AG04449 (cell line): ENCODE measurements around the gene EGF.

Source experiments
- CTCF ChIA-PET: fragments of 350-600 bp; formaldehyde crosslinking; extraction: SDS; loops from one replicate; lab custom pipeline; 2021; ENCODE audit warnings: antibody characterized with exemption; lab: Yijun Ruan, JAX
- POLR2A ChIA-PET: fragments of 400-600, 350-600 bp; formaldehyde crosslinking; extraction: SDS; loops from one replicate; lab custom pipeline; 2020; ENCODE audit warnings: antibody characterized with exemption, inconsistent platforms; lab: Yijun Ruan, JAX
- DNase-seq: peaks from one replicate; pipeline ENCODE4 v3.0.0-alpha.2; 2010; ENCODE audit warnings: low read depth, low spot score
- H3K4me3 ChIP-seq: 2 replicates; pipeline ENCODE4 v1.5.1; 2011; ENCODE audit warnings: low read depth, mild to moderate bottlenecking, control low read depth, low read length
- CTCF ChIP-seq: IDR thresholded peaks from one replicate; pipeline ENCODE4 v1.5.1; 2011; ENCODE audit warnings: mild to moderate bottlenecking, moderate library complexity, low read length, control low read depth, inconsistent platforms; ENCODE audit not compliant: insufficient read depth; ENCODE audit errors: missing control alignments

The EGF gene

GRCh38 chr4:109908731-109909130 lies 4.0 kb upstream of the EGF start:
- no peak for DNase-seq
- POLR2A ChIA-PET: no interaction called here

GRCh38 chr4:109910256-109910655 lies 2.4 kb upstream of the EGF start:
- no peak for TF ChIP-seq CTCF
- no peak for DNase-seq
- H3K4me3 ChIP-seq: no peak overlapping the region
- CTCF ChIA-PET: no interaction called here
- POLR2A ChIA-PET: no interaction called here

More at GRCh38 chr4:109908731-109909130, 4.0 kb upstream of the EGF start:
- CTCF ChIA-PET: no interaction called here
- no peak for TF ChIP-seq CTCF
- H3K4me3 ChIP-seq: no peak overlapping the region

- POLR2A ChIA-PET: no interaction called here
- no peak for TF ChIP-seq CTCF
- CTCF ChIA-PET: interaction anchor here (1.6 kb wide), 1 partner anchor 14 kb away, joined by 4 read pairs; no protein-coding TSS in a partner anchor
- no peak for DNase-seq
- H3K4me3 ChIP-seq: no peak overlapping the region
These were observed 1.0 kb downstream of the EGF start for GRCh38 chr4:109913596-109914241.

GRCh38 chr4:109914322-109914721 lies 1.6 kb downstream of the EGF start:
- POLR2A ChIA-PET: no interaction called here
- CTCF ChIA-PET: interaction anchor here (1.6 kb wide), 1 partner anchor 14 kb away, joined by 4 read pairs; no protein-coding TSS in a partner anchor
- no peak overlapping the region for H3K4me3 ChIP-seq
- no peak for DNase-seq
- TF ChIP-seq CTCF: no peak

- no peak overlapping the region for H3K4me3 ChIP-seq
- ChIA-PET POLR2A (no interaction called here), CTCF (interaction anchor here (1.6 kb wide), 1 partner anchor 13 kb away, joined by 4 read pairs; no protein-coding TSS in a partner anchor)
- TF ChIP-seq CTCF: no peak
- no peak for DNase-seq
These were observed 2.8 kb downstream of the EGF start for GRCh38 chr4:109915385-109916026.

GRCh38 chr4:109916027-109916409 lies 3.3 kb downstream of the EGF start:
- POLR2A ChIA-PET: no interaction called here
- H3K4me3 ChIP-seq: no peak overlapping the region
- no peak for TF ChIP-seq CTCF
- CTCF ChIA-PET: no interaction called here
- DNase-seq: no peak
